ENCODE results near the gene ZNF2.

DNA sequence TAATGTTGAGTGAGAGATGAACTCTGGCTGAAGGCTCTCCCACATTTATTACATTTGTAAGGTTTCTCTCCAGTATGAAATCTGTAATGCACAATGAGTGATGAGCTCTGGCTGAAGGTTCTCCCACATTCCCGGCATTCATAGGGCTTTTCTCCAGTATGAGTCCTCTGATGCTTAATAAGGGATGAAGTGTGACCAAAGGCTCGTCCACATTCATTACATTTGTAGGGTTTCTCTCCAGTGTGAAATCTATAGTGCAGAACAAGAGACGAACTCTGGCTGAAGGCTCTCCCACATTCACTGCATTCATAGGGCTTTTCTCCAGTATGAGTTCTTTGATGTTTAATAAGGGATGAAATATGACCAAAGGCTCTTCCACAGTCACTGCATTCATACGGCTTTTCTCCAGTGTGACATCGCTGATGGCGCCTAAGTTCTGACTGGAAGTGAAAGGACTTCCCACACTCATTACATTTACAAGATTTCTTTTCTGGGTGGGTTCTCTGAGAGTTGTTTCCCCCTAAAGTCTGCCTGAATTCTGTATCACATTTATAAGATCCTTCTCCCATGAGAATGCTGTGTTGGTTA, 16.1 kb upstream of the ZNF2 start:
- TF ChIP-seq, protein P1, sequence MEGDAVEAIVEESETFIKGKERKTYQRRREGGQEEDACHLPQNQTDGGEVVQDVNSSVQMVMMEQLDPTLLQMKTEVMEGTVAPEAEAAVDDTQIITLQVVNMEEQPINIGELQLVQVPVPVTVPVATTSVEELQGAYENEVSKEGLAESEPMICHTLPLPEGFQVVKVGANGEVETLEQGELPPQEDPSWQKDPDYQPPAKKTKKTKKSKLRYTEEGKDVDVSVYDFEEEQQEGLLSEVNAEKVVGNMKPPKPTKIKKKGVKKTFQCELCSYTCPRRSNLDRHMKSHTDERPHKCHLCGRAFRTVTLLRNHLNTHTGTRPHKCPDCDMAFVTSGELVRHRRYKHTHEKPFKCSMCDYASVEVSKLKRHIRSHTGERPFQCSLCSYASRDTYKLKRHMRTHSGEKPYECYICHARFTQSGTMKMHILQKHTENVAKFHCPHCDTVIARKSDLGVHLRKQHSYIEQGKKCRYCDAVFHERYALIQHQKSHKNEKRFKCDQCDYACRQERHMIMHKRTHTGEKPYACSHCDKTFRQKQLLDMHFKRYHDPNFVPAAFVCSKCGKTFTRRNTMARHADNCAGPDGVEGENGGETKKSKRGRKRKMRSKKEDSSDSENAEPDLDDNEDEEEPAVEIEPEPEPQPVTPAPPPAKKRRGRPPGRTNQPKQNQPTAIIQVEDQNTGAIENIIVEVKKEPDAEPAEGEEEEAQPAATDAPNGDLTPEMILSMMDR (conservative IDR thresholded peaks at IDR 0.05; ENCODE audit: low read length) = no peak
- no peak for TF ChIP-seq EZH2phosphoT487 (IDR thresholded peaks at IDR 0.05; ENCODE audit: borderline replicate concordance, low read depth, low read length)

Data from OCI-LY7 (cell line).